Hematopoietic multipotent progenitor cell treated with erythropoietin and hydrocortisone succinate and interleukin-3 and kit ligand, for 17 days (in vitro differentiated cells): ENCODE results near the gene ABHD17B.

Experiments used
- DNase-seq: peaks from one replicate; pipeline ENCODE4 v3.0.0-alpha.2; 2015; ENCODE audit warnings: low spot score

Gene ABHD17B

GRCh38 chr9:71819115-71819739, 91.8 kb downstream of the ABHD17B start:
- peak; percentile 43 for DNase-seq

- DNase-seq: no peak
These were observed 94.0 kb downstream of the ABHD17B start for GRCh38 chr9:71816916-71817451.
